CD4-positive, alpha-beta T cell (primary cell): ENCODE results near the gene AVP. TPM values are rescaled to one million over a fixed set of nuclear protein-coding genes. Genes with fewer than 3 reads are reported as not detected.
A peak's percentile ranks its signal among the peaks of the same experiment; 100 is the strongest.

Experiments
- ATAC-seq: fragments of 200-7000 bp; cut with Tn5 transposase; one replicate; pipeline ENCODE4 v1.10.0; 2022; ENCODE audit warnings: mild to moderate bottlenecking; ENCODE audit not compliant: poor library complexity
- CTCF ChIA-PET: fragments of 350-600 bp; sonication (Branson Sonifier 250); formaldehyde crosslinking; loops from one replicate; lab custom pipeline; 2021; ENCODE audit warnings: antibody characterized with exemption, inconsistent platforms; lab: Charles Lee
- POLR2A ChIA-PET: fragments of 350-600 bp; sonication (Branson Sonifier 250); formaldehyde crosslinking; loops from one replicate; lab custom pipeline; 2021; ENCODE audit warnings: antibody characterized with exemption, inconsistent platforms; lab: Charles Lee
- DNase-seq, 14 experiments: peaks; one replicate each; pipeline ENCODE4 v3.0.0-alpha.2; 2013 to 2020; ENCODE audit warnings: mixed read lengths in 2 of 14
- H3K27ac ChIP-seq, 2 donors: one replicate each; pipeline versions ENCODE4 v1.5.1 to v1.7.0; 2013; ENCODE audit warnings: low read length in 2 of 2, low read depth in 1 of 2, mild to moderate bottlenecking in 1 of 2
- H3K27me3 ChIP-seq, 2 experiments: 1 replicate in 1 of 2; 2 replicates in 1 of 2; pipeline versions ENCODE4 v1.6.1 to v1.7.0; 2013; ENCODE audit warnings: low read length in 2 of 2, control low read depth in 1 of 2, mild to moderate bottlenecking in 1 of 2, moderate library complexity in 1 of 2; ENCODE audit not compliant: insufficient read depth in 2 of 2, control insufficient read depth in 1 of 2
- H3K36me3 ChIP-seq: one replicate; pipeline ENCODE4 v1.6.1; 2013; ENCODE audit warnings: low read length, control low read depth; ENCODE audit not compliant: insufficient read depth
- H3K4me1 ChIP-seq: one replicate; pipeline ENCODE4 v1.6.1; 2013; ENCODE audit warnings: low read length, control low read depth; ENCODE audit not compliant: insufficient read depth
- H3K4me3 ChIP-seq: one replicate; pipeline ENCODE4 v1.5.1; 2013; ENCODE audit warnings: mild to moderate bottlenecking, low read length, moderate library complexity
- H3K9me3 ChIP-seq, 2 experiments: 1 replicate in 1 of 2; 2 replicates in 1 of 2; pipeline versions ENCODE4 v1.6.1 to v1.7.0; 2013; ENCODE audit warnings: low read length in 2 of 2, mild to moderate bottlenecking in 2 of 2, control low read depth in 1 of 2, moderate library complexity in 1 of 2; ENCODE audit not compliant: control insufficient read depth in 1 of 2, insufficient read depth in 1 of 2
- H3K27ac Mint-ChIP-seq: one replicate; pipeline ENCODE4 v1.8.0; 2020; ENCODE audit warnings: mixed read lengths
- H3K27me3 Mint-ChIP-seq: one replicate; pipeline ENCODE4 v1.8.0; 2021; ENCODE audit warnings: mixed read lengths
- H3K36me3 Mint-ChIP-seq: one replicate; pipeline ENCODE4 v1.8.0; 2021; ENCODE audit warnings: low read depth, mixed read lengths
- H3K4me1 Mint-ChIP-seq: one replicate; pipeline ENCODE4 v1.8.0; 2021; ENCODE audit warnings: low read depth, mixed read lengths
- H3K4me3 Mint-ChIP-seq: one replicate; pipeline ENCODE4 v1.8.0; 2020; ENCODE audit warnings: mild to moderate bottlenecking, mixed read lengths
- H3K9me3 Mint-ChIP-seq: one replicate; pipeline ENCODE4 v1.8.0; 2020; ENCODE audit warnings: mixed read lengths
- CTCF ChIP-seq: fragments of 200-600 bp; IDR thresholded peaks from one replicate; pipeline ENCODE4 v1.8.0; 2022; ENCODE audit warnings: antibody characterized with exemption, mild to moderate bottlenecking
- intact Hi-C, 2 experiments: fragments of 100-400 bp; cut with DNase I in 1 of 2; cut with micrococcal nuclease in 1 of 2; formaldehyde crosslinking; loops; one replicate each; pipeline versions ENCODE4 v1.15.1 to v1.9.0; 2023 to 2025; cut with DNase I, micrococcal nuclease
- total RNA-seq, 174 experiments: library from RNA in 2 of 174; stranded (reverse) in 2 of 174; gene quantifications; one replicate each; pipeline ENCODE4 v1.2.3 and lab custom pipeline; 2021 to 2026

The AVP gene
- total RNA-seq, 2 experiments from 2014 or later: 0.47 to 0.56 TPM

- Mint-ChIP-seq H3K9me3 (no peaks in the 10 kb centered on the region), H3K27ac (peak overlapping the region; percentile 100), H3K4me3 (peak overlapping the region; percentile 95), H3K27me3 (peaks cover 8% of the 10 kb centered on the region), H3K4me1 (peaks cover 40% of the 10 kb centered on the region), H3K36me3 (peaks cover 8% of the 10 kb centered on the region)
- peak; percentile 21 for ATAC-seq
- peak; percentile 25 to 70 (median 52) for DNase-seq
- H3K4me3 ChIP-seq: peak overlapping the region; percentile 47
- peaks cover 26% of the 10 kb centered on the region for H3K4me1 ChIP-seq
- ChIA-PET CTCF (interaction anchor here (0.8 to 1.9 kb wide), 4 partner anchors 16 to 39 kb away, joined by 3 to 8 read pairs (median 4); no protein-coding TSS in a partner anchor), POLR2A (interaction anchor here (0.7 to 3.7 kb wide), 16 partner anchors 9 to 111 kb away, joined by 3 to 48 read pairs (median 4); partner anchors contain the start of genes MRPS26 and OXT)
- peaks cover 0 to 11% of the 10 kb centered on the region in 2 experiments for H3K27me3 ChIP-seq
- H3K27ac ChIP-seq: peak overlapping the region; percentile 76 to 86
- H3K9me3 ChIP-seq: no peaks in the 10 kb centered on the region
- no peaks in the 10 kb centered on the region for H3K36me3 ChIP-seq
- TF ChIP-seq CTCF: no peak
- intact Hi-C loops: loop anchor here in 1 of 2 experiments (1.0 to 2.0 kb wide), 3 partner anchors 15 to 24 kb away; no protein-coding TSS in a partner anchor
Observed at GRCh38 chr20:3092611-3093379, 8.3 kb upstream of the AVP start.

- Mint-ChIP-seq H3K27me3 (peaks cover 8% of the 10 kb centered on the region), H3K4me3 (peak overlapping the region; percentile 74), H3K36me3 (peaks cover 8% of the 10 kb centered on the region), H3K27ac (peak overlapping the region; percentile 83), H3K4me1 (peaks cover 38% of the 10 kb centered on the region), H3K9me3 (no peaks in the 10 kb centered on the region)
- no peak overlapping the region for H3K27ac ChIP-seq
- intact Hi-C loops: loop anchor here in 1 of 2 experiments (2.0 kb wide), 1 partner anchor 18 kb away; no protein-coding TSS in a partner anchor
- ATAC-seq (no peak), DNase-seq (no peak)
- H3K9me3 ChIP-seq: no peaks in the 10 kb centered on the region
- H3K36me3 ChIP-seq: no peaks in the 10 kb centered on the region
- TF ChIP-seq CTCF: no peak
- POLR2A ChIA-PET: no interaction called here
- peaks cover 26% of the 10 kb centered on the region for H3K4me1 ChIP-seq
- H3K4me3 ChIP-seq: no peak overlapping the region
- H3K27me3 ChIP-seq: peaks cover 0 to 11% of the 10 kb centered on the region in 2 experiments
- CTCF ChIA-PET: no interaction called here
Observed at GRCh38 chr20:3090565-3090964, 6.0 kb upstream of the AVP start.

DNA sequence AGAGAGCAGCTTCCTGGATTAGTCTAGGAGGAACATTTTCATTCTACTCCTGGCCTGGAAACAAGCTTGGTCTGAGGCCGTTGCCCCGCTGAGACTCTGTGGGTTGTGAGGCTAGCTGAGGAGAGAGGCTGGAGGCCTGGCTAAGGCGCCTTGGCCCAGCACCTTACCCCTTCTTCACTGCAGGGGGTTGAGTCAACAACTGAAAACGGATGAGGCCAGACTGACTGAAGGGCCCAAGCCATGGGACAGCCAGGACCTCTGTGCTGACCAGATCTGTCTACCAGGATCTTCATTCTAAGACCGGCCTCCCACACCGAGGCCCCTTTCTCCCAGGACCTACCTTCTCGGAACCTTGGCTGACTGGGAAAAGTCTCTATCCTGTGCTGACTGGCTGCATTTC is 3.5 kb upstream of the AVP start:
- Mint-ChIP-seq H3K27ac (no peak overlapping the region), H3K27me3 (peaks cover 28% of the 10 kb centered on the region), H3K9me3 (no peaks in the 10 kb centered on the region), H3K4me1 (peaks cover 26% of the 10 kb centered on the region), H3K4me3 (no peak overlapping the region), H3K36me3 (peaks cover 3% of the 10 kb centered on the region)
- ChIA-PET POLR2A (interaction anchor here (1.5 kb wide), 1 partner anchor 10 kb away, joined by 5 read pairs; no protein-coding TSS in a partner anchor), CTCF (no interaction called here)
- DNase-seq (no peak), ATAC-seq (no peak)
- Histone ChIP-seq H3K4me3 (no peak overlapping the region), H3K9me3 (peaks cover 0 to 4% of the 10 kb centered on the region in 2 experiments), H3K36me3 (no peaks in the 10 kb centered on the region), H3K27ac (no peak overlapping the region), H3K4me1 (peaks cover 19% of the 10 kb centered on the region), H3K27me3 (peaks cover 8 to 21% of the 10 kb centered on the region in 2 experiments)
- intact Hi-C loops: no loop called here
- TF ChIP-seq CTCF: no peak
